Panc1 (cell line): Measurements from ENCODE around the gene SH3GLB2. TPM values are rescaled to one million over a fixed set of nuclear protein-coding genes. Genes with fewer than 3 reads are reported as not detected.

Experiments
- ATAC-seq: fragments of 200-7000 bp; cut with Tn5 transposase; 2 replicates; pipeline ENCODE4 v1.9.1; 2020; ENCODE audit warnings: mild to moderate bottlenecking, moderate library complexity
- BruUV-seq: library from RNA; stranded (reverse); fragments of 400-500 nt; replicated peaks from 2 replicates; lab custom pipeline; 2021; lab: Mats Ljungman, UMichigan
- CTCF ChIA-PET: fragments of 300-600 bp; sonication (Branson Sonifier 250); formaldehyde crosslinking; loops from one replicate; lab custom pipeline; 2022; ENCODE audit warnings: antibody characterized with exemption; lab: Charles Lee
- POLR2A ChIA-PET: fragments of 300-600 bp; sonication (Branson Sonifier 250); formaldehyde crosslinking; loops from one replicate; lab custom pipeline; 2022; ENCODE audit warnings: antibody characterized with exemption; lab: Charles Lee
- DNase-seq: peaks from one replicate; pipeline ENCODE4 v3.0.0-alpha.2; 2010; ENCODE audit warnings: low read depth, low spot score
- H3K27ac ChIP-seq: 2 replicates; pipeline ENCODE4 v1.5.1; 2011; ENCODE audit warnings: mild to moderate bottlenecking, low read length, inconsistent platforms
- H3K27me3 ChIP-seq: fragments of 200-500 bp; sonication (Bioruptor generic); 2 replicates; pipeline ENCODE4 v1.6.0; 2014; ENCODE audit warnings: low read length, inconsistent platforms; ENCODE audit not compliant: control insufficient read depth, insufficient read depth
- H3K36me3 ChIP-seq: fragments of 200-500 bp; sonication (Bioruptor generic); 2 replicates; pipeline ENCODE4 v1.5.1; 2014; ENCODE audit warnings: inconsistent platforms, mild to moderate bottlenecking, low read length, moderate library complexity; ENCODE audit not compliant: control insufficient read depth, insufficient read depth
- H3K4me1 ChIP-seq: 2 replicates; pipeline ENCODE4 v1.5.1; 2011; ENCODE audit warnings: inconsistent platforms, mild to moderate bottlenecking, low read length, moderate library complexity; ENCODE audit not compliant: control insufficient read depth, insufficient read depth
- H3K4me3 ChIP-seq, 2 experiments: 2 replicates each; pipeline ENCODE4 v1.5.1; 2011 to 2012; ENCODE audit warnings: low read depth in 2 of 2, low read length in 2 of 2, mild to moderate bottlenecking in 2 of 2, inconsistent platforms in 1 of 2, moderate library complexity in 1 of 2
- H3K9me3 ChIP-seq: fragments of 200-500 bp; sonication (Bioruptor generic); 2 replicates; pipeline ENCODE4 v1.5.1; 2014; ENCODE audit warnings: low read depth, mild to moderate bottlenecking, inconsistent platforms, low read length, moderate library complexity; ENCODE audit not compliant: control insufficient read depth, insufficient read depth
- CTCF ChIP-seq: fragments of 450-650 bp; IDR thresholded peaks from 2 replicates; pipeline ENCODE4 v1.5.1; 2017; ENCODE audit warnings: mild to moderate bottlenecking
- POLR2AphosphoS5 ChIP-seq: IDR thresholded peaks from 2 replicates; pipeline ENCODE4 v1.6.1; 2012; ENCODE audit warnings: mild to moderate bottlenecking, low read depth, low read length, moderate library complexity
- REST ChIP-seq, 2 experiments: IDR thresholded peaks; 2 replicates each; pipeline ENCODE4 v1.6.1; 2011 to 2012; ENCODE audit warnings: low read depth in 2 of 2, control low read depth in 1 of 2, low read length in 1 of 2, mild to moderate bottlenecking in 1 of 2, moderate library complexity in 1 of 2; ENCODE audit not compliant: insufficient read depth in 1 of 2
- SIN3A ChIP-seq: IDR thresholded peaks from 2 replicates; pipeline ENCODE4 v1.6.1; 2012; ENCODE audit warnings: low read depth, mild to moderate bottlenecking, low read length, moderate library complexity, borderline replicate concordance; ENCODE audit not compliant: insufficient read depth
- TCF7L2 ChIP-seq: IDR thresholded peaks from 2 replicates; pipeline ENCODE4 v1.6.1; 2011; ENCODE audit warnings: mild to moderate bottlenecking, low read depth, low read length, inconsistent platforms
- in situ Hi-C: cut with HindIII; loops from 2 replicates; pipeline ENCODE4 v1.10.0; 2016; ENCODE audit warnings: low sequenced_read_pairs, low pct_unique_long_range_greater_than_20kb
- intact Hi-C: fragments of 100-400 bp; cut with micrococcal nuclease; formaldehyde crosslinking; loops from one replicate; pipeline ENCODE4 v1.10.0; 2022; ENCODE audit not compliant: unreplicated experiment
- total RNA-seq: library from RNA; stranded (reverse); gene quantifications from one replicate; pipeline ENCODE4 v1.2.1, GENCODE V29; 2021; ENCODE audit not compliant: unreplicated experiment

The SH3GLB2 gene
- total RNA-seq, 1 experiment from 2014 or later: 68.3 TPM

GRCh38 chr9:129010267-129010975, 17.7 kb downstream of the SH3GLB2 start:
- no peaks in the 10 kb centered on the region for H3K27me3 ChIP-seq
- H3K9me3 ChIP-seq: no peaks in the 10 kb centered on the region
- no peaks in the 10 kb centered on the region for H3K36me3 ChIP-seq
- no peak for DNase-seq
- BruUV-seq: no TSS peak
- no peak for ATAC-seq
- TF ChIP-seq REST (IDR thresholded peaks at IDR 0.05; ENCODE audit: insufficient read depth in 1 of 2, low read depth in 2 of 2, low read length in 1 of 2) (no peak), CTCF (no peak), POLR2AphosphoS5 (no peak), SIN3A (no peak), TCF7L2 (no peak)
- peaks cover 8% of the 10 kb centered on the region; the same call in 1 of the 2 replicates for H3K4me1 ChIP-seq
- ChIA-PET CTCF (no interaction called here), POLR2A (no interaction called here)
- intact Hi-C loops (no loop called here), in situ Hi-C loops (no loop called here)
- H3K4me3 ChIP-seq: no peak overlapping the region
- H3K27ac ChIP-seq: no peak overlapping the region

GRCh38 chr9:129009584-129010141, 18.5 kb downstream of the SH3GLB2 start:
- Histone ChIP-seq H3K4me1 (peaks cover 8% of the 10 kb centered on the region; the same call in 1 of the 2 replicates), H3K27me3 (no peaks in the 10 kb centered on the region), H3K4me3 (no peak overlapping the region), H3K36me3 (no peaks in the 10 kb centered on the region), H3K27ac (no peak overlapping the region), H3K9me3 (no peaks in the 10 kb centered on the region)
- POLR2A ChIA-PET: no interaction called here
- DNase-seq (no peak), ATAC-seq (no peak)
- TF ChIP-seq POLR2AphosphoS5: no peak
- no peak for TF ChIP-seq TCF7L2
- intact Hi-C loops (no loop called here), in situ Hi-C loops (no loop called here)
- no TSS peak for BruUV-seq
- CTCF ChIA-PET: interaction anchor here (2.7 kb wide), 1 partner anchor 19 kb away, joined by 10 read pairs; the partner anchor contains the start of gene SH3GLB2
